Skin of body (tissue), 2 donors: Measurements from ENCODE around the gene PPP1R14B. TPM values are rescaled to one million over a fixed set of nuclear protein-coding genes. Genes with fewer than 3 reads are reported as not detected.

Experiments
- DNase-seq: peaks from one replicate; lab custom pipeline; 2025; lab: John Stamatoyannopoulos, UW
- total RNA-seq: library from RNA; depleted of rRNA; stranded (reverse); fragments of >200 nt; gene quantifications from one replicate; pipeline ENCODE4 v1.2.3, GENCODE V29; 2014

PPP1R14B gene
- total RNA-seq, 1 donor from 2014 or later = 43.1 TPM

DNA sequence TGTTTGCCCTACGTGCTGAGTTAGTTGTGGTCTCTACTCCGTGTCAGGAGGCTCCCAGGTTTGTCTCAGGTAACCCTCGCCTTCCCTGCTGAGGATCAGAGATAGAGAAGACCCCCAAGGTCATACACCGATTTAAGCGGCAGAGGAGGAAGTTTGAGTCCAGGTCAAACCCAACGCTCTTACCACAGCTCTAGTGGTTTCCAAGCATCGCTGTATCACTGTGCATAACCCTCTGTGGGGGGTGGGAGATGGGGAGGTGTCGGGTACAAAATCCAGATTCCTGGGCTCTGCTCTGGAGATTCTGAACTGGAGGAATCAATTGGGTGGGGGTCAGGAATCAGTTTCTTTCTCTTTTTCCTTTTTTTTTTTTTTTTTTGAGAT is 15.8 kb downstream of the PPP1R14B start:
- no peak for DNase-seq

DNA sequence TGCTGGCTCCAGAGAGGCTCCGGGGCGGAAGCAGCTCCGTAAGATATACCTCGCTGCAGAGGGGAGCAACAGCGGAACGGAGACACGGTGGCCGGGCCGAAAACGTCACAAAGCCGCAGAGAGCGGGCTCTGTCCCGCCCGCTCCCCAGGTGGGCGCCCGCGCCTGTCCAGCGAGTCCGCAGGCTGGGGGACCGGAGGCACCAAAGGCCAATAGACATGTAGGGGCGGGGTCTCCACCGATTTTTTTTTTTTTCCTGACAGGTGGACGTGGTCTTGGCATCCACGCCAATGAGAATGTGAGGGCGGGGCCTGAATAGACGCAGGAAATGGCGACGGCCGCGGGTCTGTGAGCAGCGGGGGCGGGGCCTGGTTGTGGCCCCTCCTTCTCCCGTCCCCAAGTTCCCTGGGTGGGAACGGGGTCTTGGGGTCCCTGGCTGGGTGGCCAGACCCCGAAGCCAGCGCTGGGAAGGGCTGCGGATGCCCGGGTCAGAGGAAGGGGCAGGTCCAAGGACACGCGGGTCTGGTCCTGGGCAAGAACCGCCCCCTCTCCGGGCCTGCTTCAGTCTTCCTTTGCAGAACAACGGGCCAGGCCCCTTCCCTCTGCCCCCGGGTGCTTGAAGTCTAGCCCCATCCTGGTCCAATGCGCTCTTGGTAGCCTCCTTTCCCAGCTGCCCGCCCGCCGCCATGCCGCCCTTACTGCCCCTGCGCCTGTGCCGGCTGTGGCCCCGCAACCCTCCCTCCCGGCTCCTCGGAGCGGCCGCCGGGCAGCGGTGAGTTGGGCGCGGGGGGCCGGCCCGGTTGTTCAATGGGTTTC is 16.4 kb downstream of the PPP1R14B start, which contains the start of gene DNAJC4:
Gene DNAJC4, plus strand, starts transcription at position 378 of the 814 bp plus-strand sequence. Its CDS starts 307 bp downstream, at position 685.
- peak; percentile 56 for DNase-seq

DNA sequence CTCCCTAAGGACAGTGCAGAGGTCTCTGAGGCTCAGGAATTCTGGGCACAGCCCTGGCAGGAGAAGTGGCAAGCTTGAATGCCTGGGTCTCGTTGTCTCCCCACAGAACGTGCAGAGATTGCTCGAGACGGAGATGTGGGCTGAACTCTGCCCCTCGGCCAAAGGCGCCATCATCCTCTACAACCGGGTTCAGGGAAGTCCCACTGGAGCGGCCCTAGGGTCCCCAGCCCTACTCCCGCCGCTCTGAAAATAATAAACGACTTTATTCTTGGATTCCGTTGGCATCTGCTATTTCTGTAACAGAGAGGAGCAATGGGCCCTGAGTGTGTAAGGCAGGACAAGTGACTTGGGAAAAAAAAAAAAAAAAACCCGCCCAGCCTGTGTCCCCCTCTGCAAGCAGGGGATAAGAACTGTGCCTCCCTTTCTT is 17.0 kb downstream of the PPP1R14B start:
- DNase-seq = no peak

DNA sequence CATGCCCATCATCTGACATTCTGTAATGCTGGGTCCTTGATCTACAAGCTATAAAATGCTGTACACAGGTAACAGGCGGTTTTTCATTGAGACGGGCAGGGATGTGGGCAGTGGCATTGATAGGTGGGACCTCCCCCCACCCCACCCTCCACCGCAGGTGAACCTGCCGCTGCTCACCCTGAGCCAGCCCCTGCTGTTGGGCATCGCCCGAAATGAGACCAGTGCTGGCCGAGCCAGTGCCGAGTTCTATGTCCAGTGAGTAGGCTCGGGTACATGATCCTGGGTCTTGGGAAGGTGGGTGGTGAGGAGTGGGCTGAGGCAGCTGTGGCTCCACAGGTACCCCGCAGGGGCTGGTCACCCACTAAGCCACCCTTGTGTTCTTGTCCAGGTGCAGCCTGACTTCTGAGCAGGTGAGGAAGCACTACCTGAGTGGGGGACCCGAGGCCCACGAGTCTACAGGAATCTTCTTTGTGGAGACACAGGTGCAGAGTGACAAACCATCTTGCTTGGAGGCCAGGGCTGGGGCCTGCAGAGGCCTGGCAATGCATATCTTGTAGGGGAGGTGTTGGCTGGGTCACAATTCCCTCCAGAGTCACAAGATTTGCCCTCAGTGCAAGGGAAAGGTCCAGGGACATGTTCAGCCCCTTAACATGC is 17.5 kb downstream of the PPP1R14B start:
- no peak for DNase-seq

DNA sequence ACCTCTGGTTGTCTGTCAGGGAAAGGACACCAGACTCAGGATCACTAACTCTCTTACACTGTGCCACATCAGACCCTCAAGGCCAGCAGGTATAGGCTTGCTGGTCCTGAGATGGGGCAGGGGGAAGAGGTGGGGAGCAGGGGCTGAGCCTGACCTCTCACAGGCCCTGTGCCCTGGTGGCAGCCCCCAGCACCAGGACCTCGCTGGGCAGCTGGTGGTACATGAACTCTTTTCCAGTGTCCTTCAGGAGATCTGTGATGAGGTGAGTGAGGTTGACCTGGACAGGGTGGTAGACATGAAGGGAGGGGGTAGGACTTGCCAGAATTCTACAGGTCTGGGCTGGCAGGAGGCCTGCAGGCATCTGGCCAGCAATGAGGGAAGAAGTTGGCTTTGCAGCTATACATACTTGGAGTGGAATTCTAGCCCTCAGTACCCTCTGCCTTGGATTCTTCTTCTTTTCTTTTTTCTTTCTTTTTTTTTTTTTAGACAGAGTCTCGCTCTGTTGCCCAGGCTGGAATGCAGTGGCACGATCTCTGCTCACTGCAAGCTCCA is 19.3 kb downstream of the PPP1R14B start:
- no peak for DNase-seq

DNA sequence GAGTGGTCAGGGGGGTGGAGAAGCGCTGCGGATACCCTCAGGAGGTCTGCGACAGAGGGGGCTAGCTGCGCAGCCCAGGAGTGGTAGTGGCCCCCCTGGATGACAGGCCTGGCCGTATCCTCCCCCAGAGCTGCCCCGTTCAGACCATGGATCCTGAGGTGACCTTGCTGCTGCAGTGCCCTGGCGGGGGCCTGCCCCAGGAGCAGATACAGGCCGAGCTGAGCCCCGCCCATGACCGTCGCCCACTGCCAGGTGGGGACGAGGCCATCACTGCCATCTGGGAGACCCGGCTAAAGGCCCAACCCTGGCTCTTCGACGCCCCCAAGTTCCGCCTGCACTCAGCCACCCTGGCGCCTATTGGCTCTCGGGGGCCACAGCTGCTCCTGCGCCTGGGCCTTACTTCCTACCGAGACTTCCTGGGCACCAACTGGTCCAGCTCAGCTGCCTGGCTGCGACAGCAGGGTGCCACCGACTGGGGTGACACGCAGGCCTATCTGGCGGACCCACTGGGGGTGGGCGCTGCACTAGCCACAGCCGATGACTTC is 20.2 kb downstream of the PPP1R14B start:
- DNase-seq = no peak

DNA sequence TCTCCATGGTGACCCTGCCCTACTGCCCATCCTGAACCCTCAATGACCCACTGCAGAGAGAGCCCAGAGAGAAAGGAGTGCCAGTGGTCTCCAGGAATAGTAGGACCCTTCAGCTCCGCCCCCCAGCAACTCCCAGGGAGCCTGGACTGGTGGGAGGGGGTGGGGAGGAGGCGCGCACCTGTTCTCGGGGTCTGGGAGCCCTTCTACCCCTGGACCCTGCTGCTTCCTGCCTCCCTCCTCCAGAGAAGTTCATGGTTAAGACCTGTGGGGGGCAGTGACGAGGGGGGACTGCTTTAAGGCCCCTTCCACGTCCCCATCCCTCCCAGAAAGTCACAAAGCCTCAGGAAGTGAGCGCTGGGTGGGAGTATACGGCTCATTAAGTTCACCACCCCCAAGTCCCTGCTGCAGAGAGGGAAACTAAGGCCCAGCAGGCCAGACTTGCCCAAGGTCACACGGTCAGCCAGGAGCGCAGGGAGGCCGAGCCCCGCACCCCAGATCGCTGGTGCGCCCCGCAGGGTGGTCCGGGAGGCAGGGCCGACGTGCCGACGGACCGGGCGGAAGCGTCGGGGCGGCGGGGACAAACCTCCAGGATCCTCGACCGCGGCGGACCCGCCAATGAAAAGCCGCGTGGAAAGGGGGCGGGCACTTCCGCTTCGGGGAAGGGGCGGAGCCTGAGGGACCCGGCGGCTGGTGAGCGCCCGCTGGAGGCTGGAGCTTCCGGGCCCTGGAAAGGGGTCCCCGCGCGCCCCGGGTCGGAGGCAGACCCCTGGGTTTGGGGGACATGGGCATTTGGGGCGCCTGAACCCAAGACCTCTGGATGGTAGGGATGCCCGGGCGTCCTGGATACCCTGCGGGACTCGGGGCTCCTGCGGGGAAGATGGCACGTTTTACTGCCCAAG is 20.9 kb downstream of the PPP1R14B start, which contains the start of the genes NUDT22 and TRPT1:
Gene NUDT22, plus strand, starts transcription at position 667 of the 899 bp plus-strand sequence. CDS start 379 bp downstream, outside the sequence.
Gene TRPT1, minus strand, starts transcription at position 579 of the 899 bp plus-strand sequence. Its CDS starts 326 bp downstream, at position 253.
- DNase-seq = peak; percentile 69

DNA sequence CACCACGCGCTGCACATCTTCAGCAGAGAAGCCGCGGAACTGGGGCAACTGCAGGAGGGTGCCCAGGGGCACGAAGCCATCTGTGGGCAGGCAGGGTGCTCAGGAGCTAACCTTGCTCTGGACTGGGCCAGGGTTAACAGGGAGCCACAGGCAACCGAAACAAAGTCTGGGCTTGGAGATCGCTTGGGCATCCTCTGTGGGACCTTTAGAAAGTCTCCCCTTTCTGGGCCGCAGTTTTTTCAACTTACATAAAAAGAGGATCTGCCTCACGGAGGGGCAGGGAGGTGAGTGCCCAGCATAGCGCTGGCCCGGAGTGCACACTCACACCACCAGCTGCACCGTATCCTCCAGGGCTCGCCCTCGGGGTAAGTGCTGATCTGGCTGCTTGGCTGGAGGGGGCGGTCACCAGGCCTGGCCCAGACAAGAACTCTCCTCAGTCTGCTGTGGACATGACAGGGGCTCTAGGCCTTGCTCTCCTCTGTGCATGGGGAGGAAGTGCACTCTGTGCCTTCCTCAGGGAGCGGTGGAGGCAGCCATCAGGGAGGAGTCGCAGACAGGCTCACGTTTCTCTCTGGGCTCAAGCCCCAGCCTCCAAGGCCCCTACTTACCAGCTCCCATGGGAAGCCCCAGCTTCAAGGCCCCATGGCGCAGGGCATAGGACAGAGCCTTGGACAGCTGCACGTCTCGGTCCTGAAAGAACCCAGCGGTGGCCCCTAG is 21.7 kb downstream of the PPP1R14B start:
- no peak for DNase-seq

DNA sequence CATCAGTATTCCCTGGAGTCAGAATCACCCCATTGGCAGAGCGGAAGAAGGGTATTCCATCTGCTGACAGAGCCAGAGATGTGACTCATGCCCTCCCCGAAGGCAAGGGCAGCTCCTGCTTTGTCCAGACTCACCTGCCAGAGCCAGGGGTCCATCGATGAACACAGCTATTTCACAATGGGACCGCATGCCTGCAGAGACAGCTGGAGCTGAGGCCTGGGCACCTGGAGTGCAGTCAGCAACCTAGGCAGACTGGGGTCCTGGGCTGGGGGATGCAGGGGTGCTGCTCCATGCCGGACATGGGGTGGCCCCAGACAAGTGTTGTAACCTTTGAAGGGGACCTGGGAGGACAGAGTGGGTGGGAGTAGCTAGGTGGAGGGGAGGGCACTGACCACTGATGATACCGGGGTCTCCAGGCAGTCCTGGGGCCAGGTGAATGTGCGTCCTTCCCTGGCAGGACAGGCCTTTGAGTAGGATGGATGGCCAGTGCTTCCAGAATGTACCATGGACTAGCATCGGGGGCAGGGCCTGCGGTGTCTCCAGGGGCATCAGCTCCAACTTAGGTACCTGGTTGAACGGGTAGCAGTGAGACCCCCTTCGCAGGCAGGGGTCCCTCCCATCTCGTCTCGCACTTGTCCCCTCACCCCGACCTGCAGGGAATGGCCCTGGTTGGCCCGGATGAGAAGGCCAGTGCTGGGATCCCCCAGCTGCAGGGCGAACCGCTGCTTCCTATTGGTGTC is 22.4 kb downstream of the PPP1R14B start:
- no peak for DNase-seq

DNA sequence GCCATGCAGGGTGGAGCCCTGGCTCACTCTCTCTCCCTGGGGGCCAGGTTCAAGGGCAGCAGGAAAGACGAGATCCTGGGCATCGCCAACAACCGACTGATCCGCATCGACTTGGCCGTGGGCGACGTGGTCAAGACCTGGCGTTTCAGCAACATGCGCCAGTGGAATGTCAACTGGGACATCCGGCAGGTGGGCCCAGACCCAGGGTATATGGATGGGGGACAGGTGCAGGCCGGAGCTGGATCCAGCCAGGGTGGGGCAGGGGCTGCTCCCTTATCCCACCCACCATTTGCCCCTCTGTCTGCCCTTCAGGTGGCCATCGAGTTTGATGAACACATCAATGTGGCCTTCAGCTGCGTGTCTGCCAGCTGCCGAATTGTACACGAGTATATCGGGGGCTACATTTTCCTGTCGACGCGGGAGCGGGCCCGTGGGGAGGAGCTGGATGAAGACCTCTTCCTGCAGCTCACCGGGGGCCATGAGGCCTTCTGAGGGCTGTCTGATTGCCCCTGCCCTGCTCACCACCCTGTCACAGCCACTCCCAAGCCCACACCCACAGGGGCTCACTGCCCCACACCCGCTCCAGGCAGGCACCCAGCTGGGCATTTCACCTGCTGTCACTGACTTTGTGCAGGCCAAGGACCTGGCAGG is 23.6 kb downstream of the PPP1R14B start:
- DNase-seq = no peak

DNA sequence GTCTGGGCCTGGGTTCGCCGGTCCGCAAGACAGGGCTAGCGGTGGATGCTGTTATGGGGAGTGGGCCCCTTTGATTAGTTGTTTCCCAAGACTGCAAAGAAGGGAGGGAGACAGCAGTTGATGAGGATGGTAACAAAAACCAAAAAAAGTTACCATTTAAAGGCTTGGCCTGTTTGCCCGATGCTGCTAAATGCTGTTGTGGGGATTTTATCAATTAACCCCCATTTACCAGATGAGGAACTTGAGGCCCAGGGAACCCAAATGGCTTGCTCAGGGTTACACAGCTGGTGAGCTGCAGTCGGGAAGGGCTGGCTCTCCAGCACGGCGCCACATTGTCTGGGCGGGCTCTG is 24.1 kb downstream of the PPP1R14B start:
- no peak for DNase-seq

DNA sequence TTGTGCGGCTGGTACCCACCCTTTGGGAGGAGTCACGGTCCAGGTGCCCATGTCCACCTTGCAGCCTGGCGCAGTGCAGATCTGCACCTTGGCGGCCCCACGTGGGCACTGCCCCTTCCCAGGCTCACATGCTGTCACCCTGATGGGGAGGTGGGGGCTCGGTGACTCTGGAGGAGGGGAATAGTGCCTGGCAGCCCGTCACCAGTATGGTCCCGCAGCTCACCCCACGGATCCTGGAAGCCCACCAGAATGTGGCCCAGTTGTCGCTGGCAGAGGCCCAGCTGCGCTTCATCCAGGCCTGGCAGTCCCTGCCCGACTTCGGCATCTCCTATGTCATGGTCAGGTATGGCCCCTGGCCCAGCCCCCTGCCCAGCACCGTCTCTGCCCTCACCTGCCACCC is 25.9 kb downstream of the PPP1R14B start:
- DNase-seq = no peak

DNA sequence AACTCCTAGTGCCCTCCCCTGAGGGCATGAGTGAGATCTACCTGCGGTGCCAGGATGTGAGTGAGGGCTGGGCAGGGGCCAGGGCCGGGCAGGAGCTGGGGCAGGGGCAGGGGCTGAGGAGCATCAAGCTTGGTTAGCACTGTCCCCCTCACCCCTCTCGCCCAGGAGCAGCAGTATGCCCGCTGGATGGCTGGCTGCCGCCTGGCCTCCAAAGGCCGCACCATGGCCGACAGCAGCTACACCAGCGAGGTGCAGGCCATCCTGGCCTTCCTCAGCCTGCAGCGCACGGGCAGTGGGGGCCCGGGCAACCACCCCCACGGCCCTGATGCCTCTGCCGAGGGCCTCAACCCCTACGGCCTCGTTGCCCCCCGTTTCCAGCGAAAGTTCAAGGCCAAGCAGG is 26.5 kb downstream of the PPP1R14B start:
- DNase-seq = no peak

DNA sequence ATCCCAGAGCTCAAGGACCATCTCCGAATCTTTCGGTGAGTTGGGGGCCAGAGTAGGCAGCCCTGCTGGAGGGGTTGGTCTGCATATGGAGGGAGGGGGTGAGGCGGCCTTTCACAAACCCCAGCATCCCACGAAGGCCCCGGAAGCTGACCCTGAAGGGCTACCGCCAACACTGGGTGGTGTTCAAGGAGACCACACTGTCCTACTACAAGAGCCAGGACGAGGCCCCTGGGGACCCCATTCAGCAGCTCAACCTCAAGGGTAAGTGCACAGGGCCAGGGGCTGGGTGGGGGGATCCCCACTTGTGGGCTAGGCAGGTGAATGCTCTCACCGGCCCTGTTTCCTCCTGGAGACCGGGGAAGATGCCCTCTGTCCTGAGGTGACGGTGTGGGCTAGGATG is 27.0 kb downstream of the PPP1R14B start:
- no peak for DNase-seq

DNA sequence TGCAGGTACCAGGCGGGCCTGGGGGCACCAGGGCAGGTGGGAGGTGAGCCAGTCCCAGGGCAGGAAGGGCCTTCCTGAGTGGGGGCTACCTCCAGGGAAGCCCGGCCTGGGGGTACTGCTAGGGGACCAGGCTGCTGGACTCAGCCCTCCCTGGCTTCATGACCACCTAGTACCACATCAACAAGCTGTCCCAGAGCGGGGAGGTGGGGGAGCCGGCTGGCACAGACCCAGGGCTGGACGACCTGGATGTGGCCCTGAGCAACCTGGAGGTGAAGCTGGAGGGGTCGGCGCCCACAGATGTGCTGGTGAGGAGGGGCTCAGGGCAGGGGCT is 27.4 kb downstream of the PPP1R14B start:
- no peak for DNase-seq

DNA sequence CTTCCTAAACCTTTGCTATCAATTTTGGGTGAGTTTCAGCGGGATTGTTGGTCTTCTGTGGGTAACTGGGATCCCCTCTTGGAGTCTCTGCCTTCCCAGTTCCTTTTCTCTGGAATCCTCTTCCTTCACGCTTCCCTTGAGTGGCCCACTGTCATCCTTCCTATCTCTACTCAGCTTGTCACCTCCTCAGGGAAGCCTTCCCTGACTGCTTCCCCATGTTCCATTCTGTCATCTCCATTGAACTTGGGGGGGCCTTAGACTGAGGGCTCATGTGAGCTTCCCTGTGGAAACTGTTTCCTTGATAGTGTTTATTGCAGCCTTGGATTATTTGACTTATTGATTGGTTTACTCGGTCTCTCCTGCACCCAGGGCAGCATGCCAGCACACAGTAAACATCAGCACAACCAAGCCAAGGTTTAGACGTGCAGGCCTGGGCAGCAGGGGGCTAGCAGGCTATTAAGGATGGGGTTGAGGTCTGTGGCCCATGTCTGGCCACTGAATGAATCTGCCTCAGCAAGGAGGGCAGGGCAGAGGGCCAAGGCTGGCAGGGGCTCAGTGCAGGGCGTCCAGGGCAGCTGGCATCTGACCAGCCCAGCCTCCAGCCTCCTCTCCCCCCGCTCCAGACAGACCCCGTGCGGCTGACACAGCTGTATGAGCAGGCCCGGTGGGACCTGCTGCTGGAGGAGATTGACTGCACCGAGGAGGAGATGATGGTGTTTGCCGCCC is 28.0 kb downstream of the PPP1R14B start:
- DNase-seq = no peak

DNA sequence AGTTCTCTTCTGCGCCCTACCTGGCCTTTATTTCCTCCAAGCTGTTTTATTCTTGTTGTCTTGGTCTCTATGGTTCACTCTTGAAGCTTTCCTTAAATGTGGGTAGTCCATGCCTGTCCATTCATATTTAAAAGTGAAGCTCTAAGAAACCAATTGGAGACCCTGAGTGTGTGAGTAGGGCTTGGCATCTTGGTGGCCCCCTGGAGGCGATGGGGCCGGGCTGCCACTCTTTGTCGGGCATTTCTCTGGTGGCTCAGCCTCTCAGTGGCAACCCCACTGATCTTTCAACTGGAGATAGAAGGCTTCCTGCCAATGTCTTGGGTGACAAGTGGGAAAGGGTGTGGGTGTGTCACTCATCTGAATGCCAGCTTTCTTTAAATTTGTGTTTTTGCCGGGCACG is 29.9 kb downstream of the PPP1R14B start:
- no peak for DNase-seq

DNA sequence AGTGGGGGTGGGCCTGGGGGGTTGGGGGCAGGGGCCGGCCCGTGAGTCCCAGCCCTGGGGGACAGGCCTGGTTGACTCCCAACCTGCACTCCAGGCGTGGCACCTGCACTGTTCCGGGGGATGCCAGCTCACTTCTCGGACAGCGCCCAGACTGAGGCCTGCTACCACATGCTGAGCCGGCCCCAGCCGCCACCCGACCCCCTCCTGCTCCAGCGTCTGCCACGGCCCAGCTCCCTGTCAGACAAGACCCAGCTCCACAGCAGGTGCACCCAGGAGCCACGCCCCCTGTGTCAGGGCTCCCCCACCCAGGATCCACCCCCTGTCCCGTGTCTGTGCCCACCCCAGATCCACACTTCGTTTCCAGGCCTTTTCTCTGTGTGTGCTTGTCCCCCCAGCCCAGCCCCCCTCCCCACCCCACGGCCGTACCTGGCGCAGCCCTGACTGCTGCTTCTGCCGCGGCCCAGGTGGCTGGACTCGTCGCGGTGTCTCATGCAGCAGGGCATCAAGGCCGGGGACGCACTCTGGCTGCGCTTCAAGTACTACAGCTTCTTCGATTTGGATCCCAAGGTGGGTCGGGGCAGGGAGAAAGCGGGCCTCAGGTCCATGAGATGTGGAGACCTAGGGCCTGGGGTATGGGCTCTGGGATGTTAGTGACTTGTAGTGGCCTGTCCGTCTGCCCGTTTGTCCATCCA is 35.4 kb downstream of the PPP1R14B start:
- DNase-seq = no peak
